ENCODE results near the gene HTR7.

Gene HTR7

GRCh38 chr10:90871766-90872647 is 14.2 kb upstream of the HTR7 start, which contains the start of gene RPP30:
RPP30 (plus strand) TSS chr10:90871974; CDS start chr10:90871987, 13 bp downstream.
- peak; percentile 87 for DNase-seq (ENCODE audit: low read depth)
- TF ChIP-seq CTCF (conservative IDR thresholded peaks at IDR 0.05; ENCODE audit: low read depth, low read length): no peak
- H3K4me3 ChIP-seq (ENCODE audit: low read depth, low read length): peak within 1 kb of the TSS; percentile 98

GRCh38 chr10:90871279-90871765 is 13.5 kb upstream of the HTR7 start:
- DNase-seq (ENCODE audit: low read depth): peak; percentile 92
- TF ChIP-seq CTCF (conservative IDR thresholded peaks at IDR 0.05; ENCODE audit: low read depth, low read length): peak; percentile 77
- H3K4me3 ChIP-seq (ENCODE audit: low read depth, low read length): peak overlapping the region; percentile 98

GRCh38 chr10:90866050-90866598 is 8.3 kb upstream of the HTR7 start:
- no peak for TF ChIP-seq CTCF (conservative IDR thresholded peaks at IDR 0.05; ENCODE audit: low read depth, low read length)
- no peak overlapping the region for H3K4me3 ChIP-seq (ENCODE audit: low read depth, low read length)
- DNase-seq (ENCODE audit: low read depth): no peak

- TF ChIP-seq CTCF (conservative IDR thresholded peaks at IDR 0.05; ENCODE audit: low read depth, low read length): peak; percentile 52
- peak; percentile 71 for DNase-seq (ENCODE audit: low read depth)
These were observed 7.6 kb upstream of the HTR7 start for GRCh38 chr10:90865401-90865800.

GRCh38 chr10:90862908-90863514 is 5.2 kb upstream of the HTR7 start:
- H3K4me3 ChIP-seq (ENCODE audit: low read depth, low read length): no peak overlapping the region
- peak; percentile 78 for TF ChIP-seq CTCF (conservative IDR thresholded peaks at IDR 0.05; ENCODE audit: low read depth, low read length)
- peak; percentile 73 for DNase-seq (ENCODE audit: low read depth)

More at GRCh38 chr10:90865401-90865800, 7.6 kb upstream of the HTR7 start:
- H3K4me3 ChIP-seq (ENCODE audit: low read depth, low read length): no peak overlapping the region

GRCh38 chr10:90860790-90861189 is 3.0 kb upstream of the HTR7 start:
- no peak for TF ChIP-seq CTCF (conservative IDR thresholded peaks at IDR 0.05; ENCODE audit: low read depth, low read length)
- H3K4me3 ChIP-seq (ENCODE audit: low read depth, low read length): no peak overlapping the region
- DNase-seq (ENCODE audit: low read depth): no peak

All from choroid plexus epithelial cell (primary cell).